ENCODE data around the gene ZNF679. TPM values are rescaled to one million over a fixed set of nuclear protein-coding genes. Genes with fewer than 3 reads are reported as not detected.
"Not testable (repeated sequence)": the region's sequence is repeated elsewhere in the genome, so short reads cannot be mapped to it uniquely, and the experiment has no call there.

Gene ZNF679
- polyA plus RNA-seq, 6 donors from 2014 or later = not detected

DNA sequence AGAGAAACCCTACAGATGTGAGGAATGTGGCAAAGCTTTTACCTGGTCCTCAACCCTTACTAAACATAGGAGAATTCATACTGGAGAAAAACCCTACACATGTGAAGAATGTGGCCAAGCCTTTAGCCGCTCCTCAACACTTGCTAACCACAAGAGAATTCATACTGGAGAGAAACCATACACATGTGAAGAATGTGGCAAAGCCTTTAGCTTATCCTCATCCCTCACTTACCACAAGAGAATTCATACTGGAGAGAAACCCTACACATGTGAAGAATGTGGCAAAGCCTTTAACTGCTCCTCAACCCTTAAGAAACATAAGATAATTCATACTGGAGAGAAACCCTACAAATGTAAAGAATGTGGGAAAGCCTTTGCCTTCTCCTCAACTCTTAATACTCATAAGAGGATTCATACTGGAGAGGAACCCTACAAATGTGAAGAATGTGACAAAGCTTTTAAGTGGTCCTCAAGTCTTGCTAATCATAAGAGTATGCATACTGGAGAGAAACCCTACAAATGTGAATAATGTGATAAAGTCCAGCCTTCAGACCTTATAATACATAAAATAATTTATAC lies 38.2 kb downstream of the ZNF679 start:
- Mint-ChIP-seq H3K27ac (no peak overlapping the region), H3K27me3 (no peaks in the 10 kb centered on the region), H3K4me3 (no peak overlapping the region), H3K9me3 (peaks cover 11 to 80% (median 55%) of the 10 kb centered on the region in 7 donors), H3K36me3 (peaks cover 18 to 24% of the 10 kb centered on the region in 2 donors), H3K4me1 (no peaks in the 10 kb centered on the region)
- ATAC-seq (ENCODE audit: low read depth in 2 of 2) (no peak), DNase-seq (no peak)

DNA sequence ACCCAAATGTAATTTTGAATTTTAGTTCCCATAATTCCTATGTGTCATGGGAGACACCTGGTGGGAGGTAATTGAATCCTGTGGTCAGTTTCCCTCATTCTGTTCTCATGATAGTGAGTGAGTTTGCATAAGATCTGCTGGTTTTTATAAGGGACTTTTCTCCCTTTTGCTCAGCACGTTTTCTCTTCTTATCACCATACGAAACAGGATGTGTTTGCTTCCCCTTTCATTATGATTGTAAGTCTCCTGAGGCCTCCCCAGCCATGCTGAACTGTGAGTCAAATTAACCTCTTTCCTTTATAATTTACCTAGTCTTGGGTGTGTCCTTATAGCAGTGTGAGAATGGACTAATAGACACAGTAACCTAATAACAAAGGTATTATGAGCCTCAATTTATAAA lies 49.4 kb downstream of the ZNF679 start:
- ATAC-seq (ENCODE audit: low read depth in 2 of 2) (peak; percentile 18 to 21), DNase-seq (no peak)
- Mint-ChIP-seq H3K4me3 (no peak overlapping the region), H3K36me3 (no peaks in the 10 kb centered on the region), H3K27me3 (no peaks in the 10 kb centered on the region), H3K9me3 (peaks cover 3 to 62% (median 28%) of the 10 kb centered on the region in 7 donors), H3K4me1 (no peaks in the 10 kb centered on the region), H3K27ac (peak overlapping the region in 1 of 6 donors; percentile 33)

DNA sequence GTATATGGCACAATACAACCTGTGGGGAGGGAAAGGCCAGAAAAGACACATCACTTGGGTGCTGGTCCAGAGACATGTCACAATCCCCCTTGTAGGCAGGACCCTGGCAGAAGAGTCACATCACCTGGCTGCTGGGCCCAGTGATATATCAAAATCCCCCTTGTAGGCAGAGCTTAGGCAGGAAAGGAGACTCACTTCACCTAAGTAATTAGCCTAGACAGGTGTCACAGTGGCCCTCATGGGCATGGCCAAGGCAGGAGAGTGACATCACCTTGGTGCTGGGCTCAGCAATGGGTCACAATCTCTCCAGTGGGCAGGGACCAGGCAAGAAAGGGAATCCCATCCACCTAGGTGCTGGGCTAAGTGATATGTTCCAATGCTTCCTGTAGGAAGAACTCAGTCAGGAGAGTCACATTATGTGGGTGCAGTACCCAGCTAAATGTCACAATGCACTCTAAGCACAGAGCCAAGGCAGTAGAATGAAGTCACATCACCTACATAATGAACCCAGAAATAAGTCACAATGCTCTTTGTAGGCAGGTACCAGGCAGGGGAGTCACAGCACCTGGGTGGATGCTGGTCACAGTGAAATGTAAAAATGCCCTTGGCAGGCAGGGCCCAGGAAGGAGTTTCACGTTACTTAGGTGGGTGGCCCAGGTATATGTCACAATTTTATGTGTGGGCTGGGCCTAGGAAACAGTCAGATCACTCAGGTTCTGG lies 66.6 kb downstream of the ZNF679 start:
- ATAC-seq (ENCODE audit: low read depth in 2 of 2) = no peak
- H3K27ac Mint-ChIP-seq = no peak overlapping the region

DNA sequence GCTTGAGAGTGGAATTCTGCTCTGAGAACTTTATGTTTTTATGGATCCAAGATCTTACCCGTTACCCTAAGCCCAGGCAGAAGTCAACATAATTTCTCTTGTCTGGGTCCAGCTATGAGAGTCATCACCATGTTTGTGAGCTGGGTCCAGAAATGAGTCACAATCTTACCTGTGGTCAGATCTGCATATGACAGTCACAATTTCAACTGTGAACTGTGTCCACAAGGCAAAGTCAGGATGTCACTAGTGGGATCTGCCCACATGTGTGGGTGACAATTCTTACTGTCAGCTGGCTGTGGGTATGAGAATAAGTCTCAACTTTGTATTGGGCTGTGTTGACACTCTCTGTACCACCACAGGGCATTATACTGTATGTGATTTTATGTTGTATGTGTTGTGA lies 69.1 kb downstream of the ZNF679 start:
- not testable (repeated sequence) for DNase-seq; H3K4me1 Mint-ChIP-seq; H3K27me3 Mint-ChIP-seq; H3K4me3 Mint-ChIP-seq; H3K36me3 Mint-ChIP-seq; ATAC-seq (ENCODE audit: low read depth in 2 of 2)
- H3K9me3 Mint-ChIP-seq = peaks cover 0 to 14% (median 4%) of the 10 kb centered on the region in 7 donors
- H3K27ac Mint-ChIP-seq = peak overlapping the region in 1 of 6 donors; percentile 58

More for the DNA sequence above, 66.6 kb downstream of the ZNF679 start:
- Mint-ChIP-seq H3K9me3 (peaks cover 0 to 14% (median 4%) of the 10 kb centered on the region in 7 donors), H3K36me3 (no peaks in the 10 kb centered on the region), H3K27me3 (no peaks in the 10 kb centered on the region), H3K4me3 (no peak overlapping the region), H3K4me1 (no peaks in the 10 kb centered on the region)
- DNase-seq = no peak

DNA sequence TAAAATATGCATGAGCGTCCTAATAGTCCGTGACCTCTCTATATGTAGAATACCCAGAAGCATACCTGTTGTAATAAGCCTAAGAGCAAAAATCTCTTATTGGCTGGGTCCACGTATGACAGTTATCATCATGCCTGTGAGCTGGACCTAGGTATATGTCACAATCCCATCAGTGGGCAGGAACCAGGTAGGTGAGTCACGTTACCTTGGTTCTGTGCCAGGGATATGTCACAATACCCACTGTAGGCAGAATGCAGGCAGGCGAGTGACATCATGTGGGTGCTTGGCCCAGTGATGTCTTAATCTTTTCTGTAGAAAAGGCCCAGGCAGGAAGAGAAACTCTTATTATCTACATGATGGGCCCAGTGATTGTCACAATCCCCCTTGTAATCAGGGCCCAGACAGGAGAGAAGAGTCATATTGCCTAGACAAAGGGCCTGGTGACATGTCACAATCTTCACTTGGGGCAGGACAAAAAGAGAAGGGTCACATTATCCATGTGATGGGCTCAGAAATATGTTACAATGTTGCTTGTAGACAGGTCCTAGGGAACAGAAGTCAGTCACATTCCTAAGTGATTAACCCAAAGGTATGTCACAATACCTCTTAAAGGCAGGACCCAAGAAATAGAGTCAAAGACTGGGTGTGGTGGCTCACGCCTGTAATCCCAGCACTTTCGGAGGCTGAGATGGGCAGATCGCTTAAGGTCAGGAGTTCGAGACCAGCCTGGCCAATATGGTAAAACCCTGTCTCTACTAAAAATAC lies 72.5 kb downstream of the ZNF679 start:
- H3K36me3 Mint-ChIP-seq = no peaks in the 10 kb centered on the region
- ATAC-seq (ENCODE audit: low read depth in 2 of 2) (no peak), DNase-seq (no peak)
- H3K27me3 Mint-ChIP-seq = no peaks in the 10 kb centered on the region
- peaks cover 0 to 22% (median 16%) of the 10 kb centered on the region in 3 donors for H3K4me1 Mint-ChIP-seq
- no peak overlapping the region for H3K27ac Mint-ChIP-seq
- H3K4me3 Mint-ChIP-seq = peak overlapping the region in 1 of 8 donors; percentile 29
- peaks cover 0 to 16% (median 4%) of the 10 kb centered on the region in 7 donors for H3K9me3 Mint-ChIP-seq

DNA sequence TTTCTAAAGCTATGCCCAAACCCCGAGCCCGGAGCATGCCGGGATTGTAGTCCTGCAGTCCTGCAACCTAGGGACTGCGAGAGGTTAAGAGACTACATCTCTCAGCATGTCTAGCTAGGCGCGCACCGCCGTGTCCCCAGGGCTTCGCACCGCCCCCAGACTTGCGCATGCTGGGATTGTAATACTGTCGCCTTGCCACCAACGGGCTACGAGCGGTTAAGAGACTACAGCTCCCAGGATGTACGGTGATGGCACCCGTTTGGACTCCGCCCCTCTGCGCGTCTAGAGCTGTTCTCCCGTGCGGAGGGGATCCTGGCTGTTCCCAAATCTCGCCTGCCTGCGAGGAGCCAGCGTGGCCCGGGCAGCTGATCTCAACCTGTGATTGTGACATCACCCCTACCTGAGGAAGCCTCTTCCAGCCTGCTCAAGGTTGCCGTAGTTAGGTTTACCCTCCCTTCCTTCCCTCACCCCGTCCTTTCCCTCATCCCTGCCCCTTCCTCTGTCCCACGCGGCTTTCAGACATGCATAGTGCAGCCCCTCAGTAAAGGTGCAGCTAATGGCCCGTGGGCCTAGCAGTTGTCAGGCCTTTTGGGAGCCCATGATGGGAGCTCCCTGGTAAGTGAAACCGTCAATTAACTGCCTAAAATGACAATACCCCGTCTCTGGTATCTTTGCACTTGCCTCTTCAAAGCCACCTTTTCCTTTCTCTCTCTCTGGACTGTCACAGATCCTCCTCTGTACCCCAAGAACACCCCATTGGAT lies 79.2 kb downstream of the ZNF679 start:
- Mint-ChIP-seq H3K27me3 (no peaks in the 10 kb centered on the region), H3K9me3 (peaks cover 0 to 7% (median 0%) of the 10 kb centered on the region in 7 donors), H3K27ac (peak overlapping the region; percentile 98 to 99 (median 99)), H3K4me3 (peak overlapping the region; percentile 95 to 99 (median 98)), H3K36me3 (no peaks in the 10 kb centered on the region), H3K4me1 (peaks cover 12 to 47% (median 40%) of the 10 kb centered on the region in 3 donors)
- peak; percentile 93 for DNase-seq
- peak; percentile 87 to 89 for ATAC-seq (ENCODE audit: low read depth in 2 of 2)

DNA sequence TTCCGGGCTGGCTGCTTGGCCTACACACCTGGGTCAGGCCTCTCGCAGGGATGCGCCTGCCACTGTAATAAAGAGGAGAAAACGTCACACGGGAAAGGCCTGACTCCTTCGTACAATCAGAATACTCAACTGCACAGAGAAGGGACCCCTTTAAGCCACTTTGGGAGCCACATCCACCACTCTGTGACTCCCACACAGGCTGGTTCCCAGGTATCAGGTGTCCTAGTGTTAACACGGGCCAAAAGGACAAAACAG lies 79.7 kb downstream of the ZNF679 start:
- Mint-ChIP-seq H3K27me3 (no peaks in the 10 kb centered on the region), H3K4me3 (peak overlapping the region; percentile 95 to 99 (median 98))

DNA sequence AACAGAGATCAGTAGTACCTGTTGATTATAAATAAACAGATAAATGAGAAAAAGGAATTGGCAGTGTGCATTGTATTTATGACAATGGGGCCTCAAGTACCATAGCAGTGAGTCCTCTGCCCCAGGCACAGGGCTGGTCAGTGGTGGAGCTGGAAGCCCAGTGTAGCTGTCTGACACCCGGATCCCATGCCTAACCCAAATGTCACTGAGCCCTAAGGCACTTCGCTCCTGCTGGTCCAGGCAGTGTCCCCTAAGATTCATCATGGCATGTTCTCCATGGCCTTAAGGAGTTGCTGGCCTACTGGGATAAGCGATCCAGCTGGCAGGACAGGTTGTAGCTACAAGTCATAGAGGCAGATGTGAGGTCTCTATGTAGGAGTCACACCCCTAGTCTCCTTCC lies 82.2 kb downstream of the ZNF679 start:
- Mint-ChIP-seq H3K9me3 (peaks cover 0 to 2% (median 0%) of the 10 kb centered on the region in 7 donors), H3K27ac (no peak overlapping the region), H3K27me3 (no peaks in the 10 kb centered on the region), H3K36me3 (no peaks in the 10 kb centered on the region), H3K4me1 (peaks cover 22 to 52% (median 50%) of the 10 kb centered on the region in 3 donors), H3K4me3 (peak overlapping the region in 1 of 8 donors; percentile 65)
- no peak for DNase-seq
- ATAC-seq (ENCODE audit: low read depth in 2 of 2) = no peak

More for the DNA sequence above, 79.7 kb downstream of the ZNF679 start:
- DNase-seq (no peak), ATAC-seq (ENCODE audit: low read depth in 2 of 2) (no peak)
- H3K36me3 Mint-ChIP-seq = no peaks in the 10 kb centered on the region
- peaks cover 0 to 7% (median 0%) of the 10 kb centered on the region in 7 donors for H3K9me3 Mint-ChIP-seq
- peak overlapping the region; percentile 98 to 99 (median 99) for H3K27ac Mint-ChIP-seq
- H3K4me1 Mint-ChIP-seq = peaks cover 12 to 47% (median 45%) of the 10 kb centered on the region in 3 donors

DNA sequence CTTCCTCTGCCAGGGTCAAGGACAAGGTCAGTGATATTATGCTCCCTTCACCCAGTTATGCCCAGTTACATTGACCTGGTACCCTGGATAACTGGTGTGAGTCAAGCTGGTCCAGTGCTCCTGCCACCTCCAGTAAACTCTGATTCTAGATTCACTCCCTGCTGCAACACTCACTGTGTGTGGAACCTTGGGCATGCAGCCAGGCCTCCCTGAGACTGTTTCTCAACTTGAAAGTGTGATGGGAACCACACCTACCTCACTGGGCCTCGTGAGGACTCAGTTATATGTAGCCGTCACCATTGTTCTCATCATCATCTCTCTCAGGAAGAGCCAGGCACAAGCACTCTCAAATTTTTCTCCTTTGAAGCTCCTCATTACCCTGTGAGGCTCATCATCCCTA lies 84.6 kb downstream of the ZNF679 start:
- Mint-ChIP-seq H3K27ac (peak overlapping the region in 5 of 6 donors; percentile 61 to 99 (median 99)), H3K4me3 (peak overlapping the region in 1 of 8 donors; percentile 24), H3K36me3 (no peaks in the 10 kb centered on the region), H3K9me3 (no peaks in the 10 kb centered on the region), H3K27me3 (no peaks in the 10 kb centered on the region), H3K4me1 (peaks cover 17 to 43% (median 42%) of the 10 kb centered on the region in 3 donors)
- DNase-seq (no peak), ATAC-seq (ENCODE audit: low read depth in 2 of 2) (no peak)

DNA sequence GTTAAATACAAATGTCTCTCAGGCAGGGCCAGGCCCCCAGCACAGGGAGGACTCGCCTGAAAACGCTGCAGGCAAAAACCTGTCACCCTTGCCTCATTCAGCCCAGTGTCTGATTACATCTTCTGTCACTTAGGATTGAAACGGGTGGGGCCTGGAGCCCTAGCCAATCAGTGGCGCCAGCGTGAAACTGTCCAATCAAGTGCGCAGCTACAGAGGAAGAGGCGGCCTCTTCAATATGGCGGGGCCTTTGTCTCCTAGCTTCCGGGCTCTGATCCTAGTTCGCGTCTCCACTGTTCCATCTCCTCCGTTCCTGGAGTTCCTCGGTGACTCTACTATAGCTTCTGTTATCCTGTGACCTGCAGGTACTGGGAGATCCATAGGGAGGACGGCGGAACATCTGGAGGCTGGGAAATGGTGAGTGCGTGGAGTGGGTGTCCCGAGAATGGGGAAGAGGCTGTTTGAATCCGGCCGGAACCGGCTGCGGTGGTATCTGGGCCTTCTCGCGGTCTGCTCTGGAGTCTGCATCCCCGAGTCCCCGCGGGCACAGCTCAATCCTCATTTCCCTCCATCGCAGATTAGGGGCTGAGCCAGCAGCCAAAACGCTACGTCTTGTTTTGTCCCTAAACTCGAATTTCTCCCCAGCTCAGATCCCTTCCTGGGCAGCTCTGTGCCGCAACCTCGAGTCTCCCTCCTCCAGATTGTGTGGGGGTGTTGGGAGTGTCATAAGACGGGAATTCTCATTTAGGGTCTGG lies 85.6 kb downstream of the ZNF679 start, which contains the start of gene ZNF736:
ZNF736 (plus strand) TSS at position 222 of the 752 bp plus-strand sequence; CDS start at position 412, 190 bp downstream.
- H3K4me1 Mint-ChIP-seq = peaks cover 20 to 44% (median 43%) of the 10 kb centered on the region in 3 donors
- H3K4me3 Mint-ChIP-seq = peak within 1 kb of the TSS; percentile 91 to 100 (median 99)
- no peaks in the 10 kb centered on the region for H3K27me3 Mint-ChIP-seq
- H3K9me3 Mint-ChIP-seq = no peaks in the 10 kb centered on the region
- H3K36me3 Mint-ChIP-seq = no peaks in the 10 kb centered on the region
- DNase-seq (peak; percentile 85), ATAC-seq (ENCODE audit: low read depth in 2 of 2) (peak; percentile 99)
- H3K27ac Mint-ChIP-seq = peak within 1 kb of the TSS; percentile 98 to 100 (median 99)

DNA sequence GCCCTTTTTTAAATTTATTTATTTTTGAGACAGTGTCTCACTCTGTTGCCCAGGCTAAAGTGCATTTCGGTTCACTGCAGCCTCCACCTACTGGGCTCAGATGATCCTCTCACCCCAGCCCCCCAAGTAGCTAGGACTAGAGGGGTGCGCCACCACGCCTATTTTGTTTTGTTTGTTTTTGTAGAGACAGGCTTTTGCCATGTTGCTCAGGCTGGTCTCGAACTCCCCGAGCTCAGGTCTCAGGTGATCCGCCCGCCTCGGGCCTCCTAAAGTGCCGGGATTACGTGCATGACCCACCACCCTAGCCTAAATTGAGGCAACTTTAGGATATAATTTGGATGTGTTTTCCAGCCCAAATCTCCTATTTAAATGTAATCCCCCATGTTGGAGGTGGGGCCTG lies 86.3 kb downstream of the ZNF679 start:
- peak overlapping the region; percentile 91 to 100 (median 99) for H3K4me3 Mint-ChIP-seq
- H3K27me3 Mint-ChIP-seq = no peaks in the 10 kb centered on the region
- no peak for DNase-seq
- H3K27ac Mint-ChIP-seq = peak overlapping the region; percentile 98 to 100 (median 99)
- ATAC-seq (ENCODE audit: low read depth in 2 of 2) = no peak
- H3K9me3 Mint-ChIP-seq = no peaks in the 10 kb centered on the region
- H3K36me3 Mint-ChIP-seq = no peaks in the 10 kb centered on the region
- H3K4me1 Mint-ChIP-seq = peaks cover 21 to 47% (median 45%) of the 10 kb centered on the region in 3 donors

DNA sequence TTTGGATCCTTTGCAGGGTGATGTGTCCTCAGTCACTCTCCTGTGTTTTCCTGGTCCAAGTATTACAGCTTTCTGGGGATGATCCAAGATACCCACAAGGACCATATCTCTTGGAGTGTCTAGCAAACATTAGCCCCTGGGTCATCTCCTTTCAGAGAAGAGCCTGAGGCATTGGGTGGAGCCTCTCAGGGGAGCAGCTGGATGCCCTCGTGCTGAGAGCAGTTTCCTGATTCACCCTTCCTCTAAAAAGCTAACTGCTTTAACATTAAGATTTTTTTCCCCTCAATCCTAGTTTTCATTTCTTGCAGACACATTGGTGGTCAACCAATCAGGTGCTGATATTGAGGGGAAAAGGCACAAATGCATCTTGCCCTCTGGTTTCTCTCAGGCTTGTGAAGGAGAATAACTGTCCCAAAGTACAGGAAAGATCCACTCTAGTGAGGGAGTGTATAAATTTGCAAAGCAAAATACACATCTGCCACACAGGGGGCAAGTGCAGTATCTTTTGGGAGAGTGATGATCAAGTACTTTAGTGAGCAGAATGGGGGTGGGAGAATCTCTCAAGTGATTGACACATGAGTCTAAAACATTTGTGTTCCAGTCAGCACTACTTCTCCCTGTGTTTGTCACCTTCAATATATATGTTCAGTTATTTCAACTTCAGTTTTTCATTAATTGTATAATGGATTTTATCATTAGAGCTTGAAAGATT lies 87.9 kb downstream of the ZNF679 start:
- H3K9me3 Mint-ChIP-seq; H3K27me3 Mint-ChIP-seq; DNase-seq; ATAC-seq (ENCODE audit: low read depth in 2 of 2); H3K36me3 Mint-ChIP-seq: not testable (repeated sequence)
- peak overlapping the region; percentile 21 to 67 (median 38) for H3K27ac Mint-ChIP-seq
- peak overlapping the region; percentile 52 to 100 (median 97) for H3K4me3 Mint-ChIP-seq
- peaks cover 21 to 61% (median 55%) of the 10 kb centered on the region in 3 donors for H3K4me1 Mint-ChIP-seq

Measured in naive B cell (primary cell).